ENCODE results near the gene RARRES2. TPM values are rescaled to one million over a fixed set of nuclear protein-coding genes. Genes with fewer than 3 reads are reported as not detected.

The RARRES2 gene
- total RNA-seq, 2 experiments from 2014 or later = not detected

GRCh38 chr7:150327308-150327707 is 14.1 kb downstream of the RARRES2 start:
- H3K9me3 Mint-ChIP-seq = no peaks in the 10 kb centered on the region

GRCh38 chr7:150326657-150327268 is 14.7 kb downstream of the RARRES2 start:
- H3K4me1 ChIP-seq (ENCODE audit: insufficient read depth, low read length) = peaks cover 34% of the 10 kb centered on the region
- ATAC-seq (ENCODE audit: poor library complexity) (no peak), DNase-seq (no peak)
- CTCF ChIA-PET = no interaction called here
- peak overlapping the region; percentile 51 for H3K27ac Mint-ChIP-seq
- peaks cover 69% of the 10 kb centered on the region for H3K36me3 Mint-ChIP-seq (ENCODE audit: low read depth)
- no peaks in the 10 kb centered on the region for H3K9me3 Mint-ChIP-seq
- H3K9me3 ChIP-seq (ENCODE audit: control insufficient read depth in 1 of 2, insufficient read depth in 1 of 2, low read length in 2 of 2) = no peaks in the 10 kb centered on the region
- peaks cover 41% of the 10 kb centered on the region for H3K4me1 Mint-ChIP-seq (ENCODE audit: low read depth)
- H3K27ac ChIP-seq (ENCODE audit: low read depth in 1 of 2, low read length in 2 of 2) = no peak overlapping the region
- TF ChIP-seq CTCF (IDR thresholded peaks at IDR 0.05) = no peak
- intact Hi-C loops (cut with DNase I, micrococcal nuclease) = no loop called here
- POLR2A ChIA-PET = no interaction called here
- H3K36me3 ChIP-seq (ENCODE audit: insufficient read depth, low read length) = peaks cover 43% of the 10 kb centered on the region
- H3K4me3 ChIP-seq (ENCODE audit: low read length) = no peak overlapping the region
- H3K4me3 Mint-ChIP-seq = no peak overlapping the region
- no peaks in the 10 kb centered on the region for H3K27me3 Mint-ChIP-seq
- H3K27me3 ChIP-seq (ENCODE audit: control insufficient read depth in 1 of 2, insufficient read depth in 2 of 2, low read length in 2 of 2) = no peaks in the 10 kb centered on the region

More at GRCh38 chr7:150327308-150327707, 14.1 kb downstream of the RARRES2 start:
- Mint-ChIP-seq H3K36me3 (ENCODE audit: low read depth) (peaks cover 69% of the 10 kb centered on the region), H3K27me3 (no peaks in the 10 kb centered on the region), H3K4me1 (ENCODE audit: low read depth) (peaks cover 36% of the 10 kb centered on the region), H3K27ac (peak overlapping the region; percentile 51), H3K4me3 (no peak overlapping the region)
- TF ChIP-seq CTCF (IDR thresholded peaks at IDR 0.05) = no peak
- H3K9me3 ChIP-seq (ENCODE audit: control insufficient read depth in 1 of 2, insufficient read depth in 1 of 2, low read length in 2 of 2) = no peaks in the 10 kb centered on the region
- H3K36me3 ChIP-seq (ENCODE audit: insufficient read depth, low read length) = peaks cover 43% of the 10 kb centered on the region
- no peak for ATAC-seq (ENCODE audit: poor library complexity)
- no peaks in the 10 kb centered on the region for H3K27me3 ChIP-seq (ENCODE audit: control insufficient read depth in 1 of 2, insufficient read depth in 2 of 2, low read length in 2 of 2)
- no peak overlapping the region for H3K4me3 ChIP-seq (ENCODE audit: low read length)
- POLR2A ChIA-PET = no interaction called here
- H3K4me1 ChIP-seq (ENCODE audit: insufficient read depth, low read length) = peaks cover 28% of the 10 kb centered on the region
- CTCF ChIA-PET = no interaction called here
- intact Hi-C loops (cut with DNase I, micrococcal nuclease) = no loop called here
- H3K27ac ChIP-seq (ENCODE audit: low read depth in 1 of 2, low read length in 2 of 2) = no peak overlapping the region
- DNase-seq = no peak

- ChIA-PET CTCF (interaction anchor here (1.0 kb wide), 1 partner anchor 79 kb away, joined by 3 read pairs; a partner anchor contains a TSS), POLR2A (no interaction called here)
- no peaks in the 10 kb centered on the region for H3K27me3 Mint-ChIP-seq
- TF ChIP-seq CTCF (IDR thresholded peaks at IDR 0.05) = no peak
- ATAC-seq (ENCODE audit: poor library complexity) = no peak
- peak overlapping the region; percentile 82 for H3K27ac Mint-ChIP-seq
- Histone ChIP-seq H3K4me1 (ENCODE audit: insufficient read depth, low read length) (peaks cover 35% of the 10 kb centered on the region), H3K27ac (ENCODE audit: low read depth in 1 of 2, low read length in 2 of 2) (no peak overlapping the region), H3K4me3 (ENCODE audit: low read length) (no peak overlapping the region), H3K9me3 (ENCODE audit: control insufficient read depth in 1 of 2, insufficient read depth in 1 of 2, low read length in 2 of 2) (no peaks in the 10 kb centered on the region), H3K36me3 (ENCODE audit: insufficient read depth, low read length) (peaks cover 40% of the 10 kb centered on the region), H3K27me3 (ENCODE audit: control insufficient read depth in 1 of 2, insufficient read depth in 2 of 2, low read length in 2 of 2) (no peaks in the 10 kb centered on the region)
- H3K4me3 Mint-ChIP-seq = peak overlapping the region; percentile 63
- peaks cover 42% of the 10 kb centered on the region for H3K4me1 Mint-ChIP-seq (ENCODE audit: low read depth)
- DNase-seq = no peak
- H3K36me3 Mint-ChIP-seq (ENCODE audit: low read depth) = peaks cover 61% of the 10 kb centered on the region
- no peaks in the 10 kb centered on the region for H3K9me3 Mint-ChIP-seq
- intact Hi-C loops (cut with DNase I, micrococcal nuclease) = no loop called here
Observed at GRCh38 chr7:150325901-150326300, 15.5 kb downstream of the RARRES2 start.
